ENCODE data around the gene KAZN.
"Not testable (repeated sequence)": the region's sequence is repeated elsewhere in the genome, so short reads cannot be mapped to it uniquely, and the experiment has no call there.

Gene KAZN

GRCh38 chr1:14598498-14599182 lies at the start of gene KAZN:
Gene KAZN (plus strand): TSS chr1:14598685.
- no peak for DNase-seq

GRCh38 chr1:14549897-14550620 lies 48.4 kb upstream of the KAZN start:
- no peak for DNase-seq

GRCh38 chr1:14551386-14551785 lies 47.1 kb upstream of the KAZN start:
- no peak for DNase-seq

- no peak for DNase-seq
Measured at GRCh38 chr1:14552246-14552965, 46.1 kb upstream of the KAZN start.

- no peak for DNase-seq
Measured at GRCh38 chr1:14553711-14554110, 44.8 kb upstream of the KAZN start.

- no peak for DNase-seq
Measured at GRCh38 chr1:14555091-14555490, 43.4 kb upstream of the KAZN start.

GRCh38 chr1:14561014-14561693 lies 37.3 kb upstream of the KAZN start:
- no peak for DNase-seq

- DNase-seq, result no peak
Measured at GRCh38 chr1:14565090-14565489, 33.4 kb upstream of the KAZN start.

GRCh38 chr1:14567056-14567455 lies 31.4 kb upstream of the KAZN start:
- no peak for DNase-seq

GRCh38 chr1:14567903-14568302 lies 30.6 kb upstream of the KAZN start:
- DNase-seq, result no peak

- no peak for DNase-seq
Measured at GRCh38 chr1:14568716-14569355, 29.6 kb upstream of the KAZN start.

GRCh38 chr1:14570514-14570913 lies 28.0 kb upstream of the KAZN start:
- no peak for DNase-seq

- DNase-seq, result no peak
Measured at GRCh38 chr1:14571810-14572767, 26.4 kb upstream of the KAZN start.

GRCh38 chr1:14572861-14573260 lies 25.6 kb upstream of the KAZN start:
- DNase-seq, result no peak

- no peak for DNase-seq
Measured at GRCh38 chr1:14576155-14576554, 22.3 kb upstream of the KAZN start.

- DNase-seq, result no peak
Measured at GRCh38 chr1:14577261-14577660, 21.2 kb upstream of the KAZN start.

- DNase-seq, result no peak
Measured at GRCh38 chr1:14578156-14578555, 20.3 kb upstream of the KAZN start.

GRCh38 chr1:14580295-14580694 lies 18.2 kb upstream of the KAZN start:
- DNase-seq, result not testable (repeated sequence)

GRCh38 chr1:14580986-14581385 lies 17.5 kb upstream of the KAZN start:
- no peak for DNase-seq

GRCh38 chr1:14583788-14584187 lies 14.7 kb upstream of the KAZN start:
- DNase-seq, result no peak

- no peak for DNase-seq
Measured at GRCh38 chr1:14585728-14586127, 12.8 kb upstream of the KAZN start.
